ENCODE data around the gene SEMA3F.
"Not testable (repeated sequence)": the region's sequence is repeated elsewhere in the genome, so short reads cannot be mapped to it uniquely, and the experiment has no call there.

SEMA3F gene

DNA sequence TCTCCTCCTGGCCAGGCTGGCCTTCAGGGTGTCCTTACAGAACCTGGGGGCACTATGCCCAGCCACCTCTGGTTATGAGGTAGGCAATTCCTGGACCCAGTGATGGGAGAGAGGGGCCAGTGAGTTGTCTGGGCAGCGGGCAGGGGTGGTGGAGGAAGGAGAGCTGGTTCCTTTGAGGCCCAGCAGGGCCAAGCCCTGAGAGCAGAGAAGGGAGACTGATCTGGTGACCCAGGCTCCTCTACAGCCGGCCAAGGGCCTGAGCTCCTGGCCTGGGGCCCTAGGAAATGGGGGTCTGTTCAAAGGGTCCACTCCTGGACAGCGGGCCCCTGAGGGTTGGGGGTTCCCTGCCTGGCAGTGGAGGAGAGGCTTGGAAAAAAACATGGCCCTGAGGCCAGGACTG, 57.8 kb downstream of the SEMA3F start:
- no peak for DNase-seq

DNA sequence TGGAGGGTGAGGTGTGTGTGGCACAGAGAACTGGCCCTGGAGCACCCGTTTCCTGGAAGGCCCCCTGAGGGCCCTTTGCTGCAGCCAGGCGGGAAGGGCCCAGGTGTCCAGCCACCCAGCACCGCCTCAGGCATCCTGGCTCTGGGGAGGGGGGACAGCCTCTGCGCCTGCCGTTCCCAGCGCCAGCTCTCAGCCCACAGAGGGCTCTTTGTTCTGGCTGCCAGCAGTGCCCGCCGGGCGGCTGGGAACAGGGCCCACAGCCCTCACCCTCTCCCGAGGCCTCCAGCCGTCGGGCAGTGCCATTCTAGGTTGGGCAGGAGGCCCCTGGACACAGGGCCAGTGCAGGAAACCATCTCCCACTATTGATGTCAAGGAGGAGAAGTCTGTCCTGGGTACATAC, 58.2 kb downstream of the SEMA3F start:
- no peak for DNase-seq

DNA sequence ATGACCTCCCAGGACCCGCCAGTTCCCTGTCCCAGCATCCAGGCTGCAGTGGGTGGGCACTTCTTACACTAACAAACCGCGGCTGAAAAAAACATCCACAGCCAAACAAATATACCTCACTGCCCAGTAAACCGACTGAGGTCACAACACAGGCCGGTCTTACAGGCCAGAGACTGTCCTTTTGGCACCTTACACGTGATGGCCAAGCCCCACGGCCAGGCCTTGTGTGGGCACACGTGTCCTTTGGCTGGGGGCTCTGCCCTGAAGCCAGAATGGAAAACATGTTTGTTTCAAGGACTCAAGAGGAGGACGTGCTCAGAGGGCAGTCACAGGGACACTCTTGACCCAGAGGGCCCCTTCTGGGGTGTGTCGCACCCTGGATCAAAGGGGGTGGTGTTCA, 59.7 kb downstream of the SEMA3F start:
- DNase-seq = no peak

DNA sequence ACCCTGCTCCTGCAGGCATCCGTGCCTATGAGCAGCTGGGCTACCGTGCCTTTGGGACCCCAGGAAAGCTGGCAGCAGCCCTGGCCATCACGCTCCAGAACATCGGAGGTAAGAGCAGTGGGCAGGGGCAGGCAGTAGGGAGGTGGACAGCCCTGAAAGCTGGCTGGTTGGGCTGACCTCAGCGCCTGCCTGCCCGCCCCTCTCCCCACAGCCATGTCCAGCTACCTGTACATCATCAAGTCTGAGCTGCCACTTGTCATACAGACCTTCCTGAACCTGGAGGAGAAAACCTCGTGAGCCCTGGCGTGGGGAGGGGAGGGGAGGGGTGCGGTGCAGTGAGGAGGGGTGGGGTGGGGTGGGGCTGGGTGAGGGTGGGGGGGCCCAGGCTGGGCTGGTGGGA, 60.4 kb downstream of the SEMA3F start:
- no peak for DNase-seq

DNA sequence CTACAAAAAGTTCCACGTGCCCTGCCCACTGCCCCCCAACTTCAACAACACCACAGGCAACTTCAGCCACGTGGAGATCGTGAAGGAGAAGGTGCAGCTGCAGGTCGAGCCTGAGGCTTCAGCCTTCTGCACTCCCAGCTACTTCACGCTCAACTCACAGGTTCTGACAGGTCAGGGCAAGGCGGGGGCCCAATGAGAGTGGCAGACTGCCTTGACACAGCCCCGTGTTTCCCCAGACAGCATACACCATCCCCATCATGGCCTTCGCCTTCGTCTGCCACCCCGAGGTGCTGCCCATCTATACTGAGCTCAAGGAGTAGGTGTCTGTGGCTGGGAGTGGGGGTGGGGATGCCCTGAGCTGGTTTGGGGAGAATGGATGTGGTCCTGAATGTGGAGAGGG, 62.6 kb downstream of the SEMA3F start:
- no peak for DNase-seq

DNA sequence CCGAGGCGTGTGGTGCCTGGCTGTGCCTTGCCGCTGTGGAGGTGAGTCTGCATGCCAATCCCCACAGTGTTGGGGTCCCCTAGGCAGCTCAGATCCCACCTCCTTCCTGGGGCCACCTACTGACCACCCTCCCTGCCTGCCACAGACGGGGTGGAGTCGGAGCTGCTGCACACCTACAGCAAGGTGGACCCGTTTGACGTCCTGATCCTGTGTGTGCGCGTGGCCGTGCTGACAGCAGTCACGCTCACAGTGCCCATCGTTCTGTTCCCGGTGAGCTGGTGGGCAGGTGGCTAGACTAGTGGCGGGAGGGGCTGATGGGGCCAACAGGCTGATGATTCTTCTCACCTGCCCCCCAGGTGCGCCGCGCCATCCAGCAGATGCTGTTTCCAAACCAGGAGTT, 63.3 kb downstream of the SEMA3F start:
- no peak for DNase-seq

DNA sequence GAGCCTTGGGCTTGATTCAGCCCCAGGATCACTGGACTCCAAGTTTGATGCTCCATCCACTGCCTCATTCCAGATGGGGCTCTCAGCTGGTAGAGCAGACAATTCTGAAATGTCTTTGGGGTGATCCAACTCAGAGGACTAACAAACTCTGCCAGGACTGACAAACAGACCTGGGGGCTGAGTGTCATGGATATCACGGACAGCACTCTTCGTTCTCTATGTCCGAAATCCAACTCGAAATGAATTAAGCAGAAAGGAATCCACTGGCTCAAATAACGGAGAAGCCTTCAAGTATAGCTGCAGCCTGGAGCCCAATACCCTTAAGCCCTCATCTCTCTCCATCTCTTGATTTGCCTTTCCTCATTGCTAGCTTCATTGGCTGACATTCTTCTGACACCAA, 64.2 kb downstream of the SEMA3F start:
- no peak for DNase-seq

DNA sequence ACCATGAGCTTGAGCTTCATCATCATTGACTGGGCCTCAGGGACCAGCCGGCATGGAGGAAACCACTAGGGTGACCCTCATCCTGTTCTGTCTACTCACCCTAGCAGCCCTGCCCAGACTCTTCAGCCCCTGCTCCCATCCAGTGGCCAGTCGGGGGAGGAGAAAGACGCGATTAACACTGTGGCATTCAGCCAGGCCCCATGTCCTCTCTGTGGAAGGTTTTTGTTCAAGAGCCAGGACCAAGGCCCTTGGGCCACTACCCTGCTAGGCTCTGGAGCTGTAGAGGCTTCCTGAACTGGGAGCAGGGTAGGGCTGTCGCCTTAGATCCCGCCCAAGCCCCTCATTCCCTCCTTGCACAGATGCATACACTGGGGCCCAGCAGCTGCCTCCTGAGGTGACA, 65.0 kb downstream of the SEMA3F start:
- DNase-seq = no peak

DNA sequence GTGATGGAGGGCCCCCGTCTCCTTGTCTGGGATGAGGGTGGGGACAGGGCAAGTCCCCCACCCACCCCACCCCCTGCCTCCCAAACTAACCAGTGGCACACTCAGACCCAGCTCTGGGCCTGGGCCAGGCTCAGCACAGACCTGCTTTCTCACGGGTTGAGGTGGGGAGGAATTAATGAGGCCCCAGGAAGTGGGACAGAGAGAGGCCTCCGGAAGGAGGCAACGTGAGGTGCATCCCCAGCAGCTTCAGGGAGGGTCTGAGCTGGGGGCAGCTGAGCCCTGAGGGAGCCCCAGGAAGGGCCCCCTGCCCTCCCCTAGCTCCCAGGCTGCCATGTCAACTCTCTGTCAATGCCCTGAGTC, 65.9 kb downstream of the SEMA3F start:
- DNase-seq = no peak

DNA sequence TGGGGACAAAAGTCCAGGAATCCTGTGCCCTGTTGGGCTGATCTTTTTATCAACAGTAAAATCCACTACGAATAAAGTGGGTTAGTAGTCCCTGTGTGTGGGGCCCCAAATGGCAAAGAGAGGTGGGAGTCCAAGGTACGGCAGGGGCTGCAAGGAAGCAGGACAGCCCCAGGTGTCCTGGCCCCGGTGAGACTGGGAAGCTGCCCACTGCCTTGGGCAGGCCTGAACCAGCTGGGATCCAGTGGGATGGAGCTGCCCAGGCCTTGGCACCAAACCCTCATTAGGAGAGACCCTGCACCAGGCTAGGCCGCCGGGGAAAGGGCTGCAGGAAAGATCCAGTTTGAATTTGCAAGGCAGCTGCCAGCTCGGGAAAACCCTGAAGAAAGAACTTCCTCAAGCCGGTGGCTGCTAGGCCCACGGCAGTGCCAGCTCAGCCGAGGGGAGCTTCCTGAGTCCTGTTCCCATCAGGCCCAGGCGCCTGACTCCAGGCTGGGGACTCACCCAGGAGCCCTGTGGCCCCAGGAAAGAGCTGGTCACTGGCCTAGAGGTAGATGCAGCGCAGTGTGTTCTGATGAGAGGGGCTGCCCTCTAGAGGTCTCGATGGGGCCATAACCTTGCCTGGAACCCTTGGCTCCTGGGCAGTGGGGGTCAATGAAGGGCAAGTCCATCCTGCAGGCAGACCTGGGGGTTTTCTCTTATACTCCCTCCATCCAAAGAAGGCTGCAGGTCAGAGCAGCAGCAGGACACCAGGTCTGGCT, 66.5 kb downstream of the SEMA3F start:
- no peak for DNase-seq

DNA sequence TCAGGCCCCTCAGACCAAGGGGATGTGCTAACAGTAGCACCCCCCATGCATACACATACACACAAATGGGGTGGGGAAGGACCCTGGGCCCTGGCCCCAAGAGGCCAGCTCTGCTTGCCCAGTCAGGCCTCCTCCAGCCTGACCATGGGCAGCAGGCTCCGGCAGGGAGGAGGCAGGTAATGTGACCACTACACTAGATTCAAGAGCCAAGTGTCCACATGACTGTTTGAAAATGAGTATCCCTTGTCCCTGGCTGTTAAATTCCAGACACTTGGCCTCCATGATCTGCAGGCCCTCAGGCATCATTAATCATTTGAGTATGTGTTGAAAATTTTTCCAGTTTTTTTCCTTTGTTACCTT, 67.0 kb downstream of the SEMA3F start:
- DNase-seq = no peak

DNA sequence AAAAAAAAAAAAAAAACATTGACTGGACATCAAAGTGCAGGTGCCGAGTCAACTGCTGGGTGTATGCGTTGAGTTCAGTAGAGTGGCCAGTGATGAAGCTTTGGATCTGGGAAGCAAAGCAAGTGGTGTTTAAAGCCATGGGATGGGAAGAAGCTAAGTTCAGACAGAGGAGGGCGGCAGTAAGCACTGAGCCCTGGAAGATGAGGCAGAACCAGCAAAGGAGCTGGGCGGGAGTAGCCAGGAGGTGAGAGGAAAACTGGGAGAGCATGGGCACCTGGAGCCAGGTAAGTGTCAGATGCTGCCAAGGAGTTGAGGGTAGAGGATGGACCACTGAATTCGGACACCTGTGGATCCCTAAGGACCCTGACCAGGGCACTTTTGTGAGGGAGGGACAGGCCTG, 69.5 kb downstream of the SEMA3F start:
- DNase-seq = no peak

DNA sequence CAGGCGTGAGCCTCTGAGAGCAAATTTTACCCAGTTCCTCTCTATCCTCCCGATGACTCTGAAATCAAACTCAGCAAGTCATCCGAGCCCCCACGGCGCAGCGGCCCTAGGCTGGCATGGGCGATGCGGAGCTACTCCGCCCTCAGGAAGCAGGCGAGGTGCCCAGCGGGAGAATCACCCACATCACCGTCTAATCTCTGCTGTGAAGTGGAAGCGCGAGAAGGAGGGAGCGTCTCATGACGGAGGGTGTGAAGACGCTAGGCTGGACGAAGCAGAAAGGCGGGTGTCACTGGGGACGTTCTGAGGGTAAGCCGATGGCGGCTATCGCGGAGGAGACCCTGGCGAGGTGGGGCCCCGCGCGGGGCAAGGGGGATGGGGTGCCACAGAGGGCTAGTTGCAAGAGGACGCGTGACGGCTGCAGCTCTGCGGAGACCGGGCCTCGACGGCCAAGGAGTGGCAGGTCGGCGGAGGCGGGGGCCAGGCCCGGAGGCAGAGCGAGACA, 71.8 kb downstream of the SEMA3F start:
- DNase-seq = peak; percentile 39

DNA sequence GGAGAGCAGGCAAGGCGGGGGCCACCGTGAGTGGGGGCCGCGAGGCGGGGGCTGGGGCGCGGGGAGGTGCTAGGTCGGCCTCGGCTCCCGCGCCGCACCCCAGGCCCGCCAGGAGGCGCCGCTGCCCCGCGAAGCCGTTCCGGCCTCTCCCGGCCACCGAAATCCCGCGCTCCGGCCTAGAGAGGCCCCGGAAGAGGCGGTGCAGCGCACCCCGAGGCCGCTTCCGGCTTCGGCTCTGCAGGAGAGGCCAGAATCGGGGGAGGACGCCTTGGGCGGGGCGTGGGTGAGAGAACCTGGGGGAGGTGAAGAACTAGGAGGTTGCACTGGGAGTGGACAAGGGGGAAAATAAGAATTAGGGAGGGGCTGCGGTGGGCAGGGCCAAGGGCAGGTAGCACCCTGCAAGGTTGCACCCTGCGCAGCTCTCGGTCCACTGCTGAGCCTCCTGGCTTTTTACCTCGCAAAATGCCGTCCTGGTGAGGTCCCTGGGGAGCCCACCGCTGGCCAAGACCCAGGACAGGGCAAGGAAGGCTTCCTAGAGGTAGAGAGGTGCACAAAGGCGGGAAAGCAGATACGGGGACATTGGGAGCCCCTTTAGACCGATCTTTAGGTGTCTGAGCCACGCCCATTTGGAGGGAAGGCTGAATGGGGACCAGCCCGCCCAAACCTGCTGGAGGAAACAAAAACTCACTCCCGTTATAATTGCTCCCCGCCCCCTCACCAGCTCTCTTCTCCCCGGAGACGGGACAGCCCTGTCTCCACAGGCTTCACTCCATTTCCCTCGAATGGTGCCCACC, 72.5 kb downstream of the SEMA3F start:
- peak; percentile 93 for DNase-seq

DNA sequence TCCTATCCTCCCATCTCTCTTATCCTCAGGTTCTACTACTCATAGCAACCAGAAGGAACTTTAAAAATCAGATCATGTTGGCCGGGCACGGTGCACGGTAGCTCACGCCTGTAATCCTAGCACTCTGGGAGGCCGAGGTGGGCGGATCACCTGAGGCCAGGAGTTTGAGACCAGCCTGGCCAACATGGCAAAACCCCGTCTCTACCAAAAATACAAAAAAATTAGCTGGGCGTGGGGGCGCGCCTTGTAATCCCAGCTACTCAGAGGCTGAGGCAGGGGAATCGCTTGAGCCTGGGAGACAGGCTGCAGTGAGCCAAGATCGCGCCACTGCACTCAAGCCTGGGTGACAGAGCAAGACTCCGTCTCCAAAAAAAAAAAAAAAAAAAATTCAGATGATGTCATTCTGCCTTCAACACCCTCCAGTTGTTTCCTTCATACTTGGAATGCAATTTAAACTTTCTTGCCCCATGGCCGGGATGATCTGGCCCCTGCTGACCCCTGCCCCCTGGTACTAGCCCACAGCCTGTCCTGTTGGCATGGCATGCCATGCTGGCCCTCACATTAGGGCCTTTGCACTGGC, 73.2 kb downstream of the SEMA3F start:
- not testable (repeated sequence) for DNase-seq

DNA sequence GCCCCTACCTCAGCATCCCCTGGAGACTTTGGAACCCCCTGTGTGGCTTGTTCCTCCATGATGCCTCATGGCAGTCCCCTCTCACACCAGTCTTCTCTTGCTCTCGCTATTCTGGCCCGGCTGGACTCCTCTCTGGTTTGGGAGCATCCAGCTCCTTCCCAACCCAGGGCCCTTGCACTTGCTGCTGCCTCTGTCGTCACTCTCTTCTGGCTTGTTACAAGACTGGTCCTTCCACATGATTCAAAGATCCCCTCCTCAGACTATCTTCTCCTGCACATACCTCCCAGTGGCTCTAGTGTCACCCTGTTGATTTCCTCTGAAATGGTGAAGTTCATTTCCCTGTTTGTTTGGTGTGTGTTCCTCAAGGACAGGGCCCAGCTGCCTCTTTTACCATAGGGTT, 74.4 kb downstream of the SEMA3F start:
- no peak for DNase-seq

DNA sequence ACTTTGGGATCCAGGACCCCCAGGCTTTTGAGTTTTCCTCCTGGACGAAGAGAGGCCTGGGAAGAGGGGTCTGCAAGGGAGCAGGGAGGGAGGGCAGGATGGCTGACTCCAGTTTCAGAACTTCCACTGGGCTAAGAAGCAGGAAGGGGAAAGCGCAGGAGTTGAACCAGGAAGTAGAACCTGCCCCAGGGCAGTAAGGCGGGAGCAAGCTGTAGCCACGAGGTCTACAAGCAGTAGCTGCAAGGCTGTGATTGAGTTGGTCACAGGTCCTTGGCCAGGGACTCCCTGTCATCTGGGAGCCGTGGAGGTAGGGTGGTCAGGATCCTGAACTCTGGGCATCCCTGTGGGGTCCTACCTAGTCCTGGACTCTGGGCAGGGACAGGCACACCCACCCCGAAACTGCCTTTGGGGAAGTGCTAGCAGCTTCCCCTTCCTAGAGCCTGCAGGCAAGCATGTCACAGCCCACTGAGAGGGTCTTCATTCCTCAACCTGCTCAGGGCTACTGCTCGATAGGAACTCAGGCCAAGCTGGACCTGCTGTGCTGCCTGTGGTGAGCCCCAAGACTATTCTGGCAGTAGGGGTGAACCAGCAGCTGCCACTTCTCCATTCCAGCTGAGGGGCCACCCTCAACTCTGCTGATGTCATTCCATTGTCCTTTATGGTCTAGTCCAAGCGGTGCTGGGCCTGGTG, 75.1 kb downstream of the SEMA3F start:
- DNase-seq = no peak

DNA sequence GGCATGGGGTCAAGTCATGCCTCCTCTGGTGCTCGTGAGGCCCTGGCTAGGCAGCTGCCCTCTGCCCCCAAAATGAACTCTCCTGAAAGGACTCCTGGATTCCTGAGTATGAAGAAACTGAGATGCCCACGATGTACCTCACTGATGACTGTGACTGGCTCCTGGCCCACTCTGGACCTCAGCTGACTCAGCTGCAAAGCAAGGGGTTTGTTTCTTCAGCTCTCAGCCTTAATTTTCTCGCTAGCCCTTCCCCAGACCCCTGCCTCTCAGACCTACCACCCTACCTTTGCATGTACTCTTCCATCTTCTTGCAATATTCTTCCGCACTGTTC, 75.6 kb downstream of the SEMA3F start:
- DNase-seq = peak; percentile 23

DNA sequence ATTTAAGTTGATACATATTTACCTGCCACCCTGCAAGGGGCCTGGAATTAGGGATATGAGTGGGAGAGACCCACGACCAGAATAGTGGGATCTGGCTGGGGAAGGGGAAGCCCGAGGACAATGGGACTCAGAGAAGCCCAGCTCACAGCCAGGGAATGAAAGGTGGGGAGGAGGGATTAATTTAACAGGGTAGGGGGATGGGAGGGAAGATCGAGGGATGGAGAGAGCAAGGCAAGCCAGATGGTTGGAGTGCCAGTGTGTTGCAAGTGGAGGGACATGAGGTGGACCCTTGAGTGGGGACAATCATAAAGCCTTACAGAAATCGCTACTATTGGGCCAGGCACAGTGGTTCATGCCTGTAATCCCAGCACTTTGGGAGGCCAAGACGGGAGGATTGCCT, 76.5 kb downstream of the SEMA3F start:
- no peak for DNase-seq

DNA sequence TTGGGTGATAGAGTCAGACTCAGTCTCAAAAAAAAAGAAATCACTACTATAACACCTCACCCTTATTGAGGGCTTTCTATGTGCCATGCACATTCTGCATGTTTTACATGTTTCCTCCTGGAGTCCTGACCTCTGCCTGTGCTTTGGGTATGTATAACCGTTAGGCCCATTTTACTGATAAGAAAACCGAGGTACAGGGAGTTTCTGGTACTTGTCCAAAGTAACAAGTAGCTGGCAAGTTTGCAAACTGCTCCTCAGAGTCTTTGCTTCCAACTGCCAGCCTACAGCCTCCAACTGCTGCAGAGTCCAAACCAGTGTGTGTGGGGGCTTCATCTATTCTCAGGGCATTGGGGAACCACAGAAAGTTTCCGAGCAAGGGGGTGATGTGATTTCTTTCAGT, 77.2 kb downstream of the SEMA3F start:
- no peak for DNase-seq

DNA sequence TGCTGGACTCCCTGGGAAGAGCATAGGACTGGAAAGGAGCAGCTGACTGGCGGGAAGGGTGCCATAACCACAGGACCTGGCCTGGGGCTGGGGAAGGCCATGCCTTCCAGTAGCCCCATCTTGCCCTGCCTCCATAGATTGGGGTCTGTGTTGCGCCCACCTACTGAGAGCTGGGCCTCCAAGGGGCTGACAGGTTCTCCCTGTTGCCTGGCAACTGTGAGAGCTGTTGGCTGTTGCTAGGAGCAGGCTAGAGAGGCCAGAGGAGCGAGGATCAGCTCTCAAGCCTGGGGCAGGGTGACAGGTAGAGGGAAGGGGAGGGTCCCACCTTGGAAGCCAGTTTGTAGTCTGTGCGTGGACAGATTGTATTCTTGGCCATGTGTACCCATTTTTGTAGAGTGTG, 78.1 kb downstream of the SEMA3F start:
- DNase-seq = no peak

DNA sequence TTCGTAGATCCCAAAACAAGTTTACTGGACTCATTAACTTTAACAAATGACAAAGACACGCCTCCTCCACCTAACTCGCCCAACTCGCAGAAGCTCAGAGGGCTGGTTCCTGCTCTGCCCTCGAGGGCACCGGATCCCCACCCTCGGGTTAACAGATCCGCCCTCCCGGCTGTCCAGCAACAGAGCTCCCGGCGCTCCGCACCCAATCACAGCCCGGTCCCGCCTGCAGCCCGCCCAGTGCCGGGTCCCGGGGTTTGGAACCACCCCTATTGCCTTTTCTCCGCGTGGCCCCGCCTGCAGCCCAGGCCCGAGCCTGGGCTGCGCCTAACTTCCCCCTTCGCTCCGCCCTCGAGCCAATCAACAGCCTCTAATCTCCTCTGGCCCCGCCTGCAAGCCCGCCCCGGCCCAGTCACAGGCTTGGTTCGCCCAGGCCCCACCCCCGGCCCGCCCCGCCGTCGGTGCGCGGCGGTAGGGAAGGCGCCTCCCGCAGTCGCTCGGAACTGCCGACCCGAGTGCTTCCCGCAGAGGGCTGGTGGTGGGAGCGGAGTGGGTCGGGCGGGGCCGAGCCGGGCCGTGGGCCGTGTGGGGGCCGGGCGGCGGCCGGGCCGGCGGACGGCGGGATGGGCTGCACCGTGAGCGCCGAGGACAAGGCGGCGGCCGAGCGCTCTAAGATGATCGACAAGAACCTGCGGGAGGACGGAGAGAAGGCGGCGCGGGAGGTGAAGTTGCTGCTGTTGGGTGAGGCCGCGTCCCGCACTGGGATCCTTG, 80.8 kb downstream of the SEMA3F start, which contains the start of gene GNAI2:
Gene GNAI2 (plus strand): TSS at position 489 of the 768 bp plus-strand sequence. CDS start 132 bp downstream, at position 621.
- DNase-seq = peak; percentile 99

All from fibroblast of skin of right biceps (primary cell).